Measurements from ENCODE around the gene SCN5A. TPM values are rescaled to one million over a fixed set of nuclear protein-coding genes. Genes with fewer than 3 reads are reported as not detected.

SCN5A gene
- total and polyA plus RNA-seq, 2 experiments from 2014 or later: not detected

DNA sequence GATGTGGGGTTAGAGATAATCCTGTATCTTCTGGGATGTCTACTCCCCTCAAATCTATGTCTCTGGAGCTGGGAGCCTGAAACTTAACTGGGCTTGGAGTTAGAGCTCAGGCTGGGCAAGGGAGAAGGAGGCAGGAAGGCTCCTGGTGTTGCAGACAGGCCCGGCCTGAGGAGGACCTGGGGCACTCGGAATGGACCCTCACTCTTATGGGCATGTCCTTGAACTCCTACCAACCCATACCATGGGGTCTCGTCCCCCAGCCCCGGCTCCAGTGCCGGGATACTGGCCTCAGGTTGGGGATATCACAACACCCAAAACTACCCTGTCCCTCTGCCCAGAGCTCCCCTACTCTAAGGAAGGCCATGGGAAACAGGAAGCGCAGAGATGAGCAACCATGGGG, 45.2 kb downstream of the SCN5A start:
- Histone ChIP-seq H3K9ac (no peak overlapping the region), H3K79me2 (ENCODE audit: insufficient read depth) (no peaks in the 10 kb centered on the region), H3K36me3 (ENCODE audit: low read depth) (no peaks in the 10 kb centered on the region), H3K27me3 (replicated peaks; ENCODE audit: insufficient read depth) (no peaks in the 10 kb centered on the region), H3K4me3 (no peak overlapping the region), H3K4me1 (ENCODE audit: insufficient read depth) (no peaks in the 10 kb centered on the region), H3K9me2 (ENCODE audit: insufficient read depth) (no peaks in the 10 kb centered on the region), H3K27ac (no peak overlapping the region), H2AFZ (no peak overlapping the region), H3F3A (ENCODE audit: insufficient read depth) (no peaks in the 10 kb centered on the region), H4K20me1 (ENCODE audit: insufficient read depth) (no peaks in the 10 kb centered on the region), H3K9me3 (ENCODE audit: low read depth) (no peaks in the 10 kb centered on the region), H3K4me2 (ENCODE audit: unreplicated experiment) (no peak overlapping the region)
- WGBS, 2 experiments (ENCODE audit: low coverage in 1 of 2, low lambda C conversion rate in 2 of 2, missing lambda C conversion rate in 2 of 2): 40 to 48% methylated on average over 6 of the region's 6 CpGs
- in situ Hi-C loops (cut with MboI): no loop called here
- no peak for DNase-seq
- TF ChIP-seq EZH2 (IDR thresholded peaks at IDR 0.05; ENCODE audit: insufficient read depth, poor library complexity, severe bottlenecking): no peak
- TF ChIP-seq EZH2phosphoT487 (IDR thresholded peaks at IDR 0.05; ENCODE audit: insufficient read depth, low read depth): no peak

DNA sequence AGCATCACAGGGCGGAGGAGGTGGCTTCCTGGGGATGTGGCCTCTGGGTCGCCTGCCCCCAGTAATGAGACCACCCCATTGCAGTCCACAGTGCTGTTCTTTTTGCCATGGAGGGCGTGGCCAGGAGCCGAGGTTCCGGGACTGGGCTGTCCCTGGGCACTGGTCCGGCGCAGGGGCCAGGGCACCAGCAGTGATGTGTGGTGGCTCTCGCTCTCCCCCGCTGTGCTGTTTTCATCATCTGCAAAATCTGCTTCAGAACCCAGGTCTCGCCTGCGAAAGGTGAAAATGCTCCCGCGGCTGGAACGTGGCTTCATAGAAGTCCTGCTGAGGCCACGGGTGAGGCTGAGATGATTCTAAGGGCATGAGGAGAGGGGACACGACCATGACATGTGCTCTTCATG, 45.8 kb downstream of the SCN5A start:
- TF ChIP-seq EZH2phosphoT487 (IDR thresholded peaks at IDR 0.05; ENCODE audit: insufficient read depth, low read depth) (no peak), EZH2 (IDR thresholded peaks at IDR 0.05; ENCODE audit: insufficient read depth, poor library complexity, severe bottlenecking) (no peak)
- Histone ChIP-seq H3K79me2 (ENCODE audit: insufficient read depth) (no peaks in the 10 kb centered on the region), H3F3A (ENCODE audit: insufficient read depth) (no peaks in the 10 kb centered on the region), H3K4me3 (no peak overlapping the region), H3K27me3 (replicated peaks; ENCODE audit: insufficient read depth) (no peaks in the 10 kb centered on the region), H3K36me3 (ENCODE audit: low read depth) (no peaks in the 10 kb centered on the region), H3K27ac (no peak overlapping the region), H2AFZ (no peak overlapping the region), H3K4me2 (ENCODE audit: unreplicated experiment) (no peak overlapping the region), H3K4me1 (ENCODE audit: insufficient read depth) (no peaks in the 10 kb centered on the region), H3K9me3 (ENCODE audit: low read depth) (no peaks in the 10 kb centered on the region), H4K20me1 (ENCODE audit: insufficient read depth) (no peaks in the 10 kb centered on the region), H3K9me2 (ENCODE audit: insufficient read depth) (no peaks in the 10 kb centered on the region), H3K9ac (no peak overlapping the region)
- DNase-seq: no peak
- in situ Hi-C loops (cut with MboI): no loop called here
- WGBS, 2 experiments (ENCODE audit: low coverage in 1 of 2, low lambda C conversion rate in 2 of 2, missing lambda C conversion rate in 2 of 2): 73 to 74% methylated on average over 16 of the region's 16 CpGs

DNA sequence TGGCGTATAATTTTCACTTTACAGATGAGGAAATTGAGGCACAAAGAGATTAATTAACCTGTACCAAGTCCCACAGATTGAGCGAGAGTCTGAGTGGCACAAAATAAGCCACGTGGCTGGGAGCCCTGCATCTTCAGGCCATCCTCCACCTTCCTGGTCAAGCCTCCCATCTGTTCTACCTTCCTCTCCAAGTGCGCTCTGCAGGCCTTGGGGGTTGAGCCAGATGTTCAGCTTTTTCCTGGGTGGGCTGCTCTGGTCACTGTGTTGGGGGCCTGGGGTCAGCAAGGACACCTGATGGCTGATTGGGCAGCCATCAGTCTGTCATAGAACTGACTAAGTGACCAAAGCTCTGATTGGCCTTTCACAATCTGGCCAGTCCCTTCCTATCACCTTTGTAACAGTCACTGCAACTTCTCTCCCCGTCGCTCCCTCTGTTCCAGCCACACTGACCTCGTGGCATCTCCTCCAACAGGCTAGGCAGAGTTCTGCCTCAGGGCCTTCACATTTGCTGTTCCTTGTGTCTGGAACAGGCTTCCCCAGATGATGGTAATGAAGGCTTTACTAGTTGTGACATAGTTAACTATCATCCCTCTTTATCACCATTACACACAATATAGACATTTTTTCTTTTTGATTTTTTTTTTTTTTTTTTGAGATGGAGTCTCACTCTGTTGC, 46.8 kb downstream of the SCN5A start:
- H3K27ac ChIP-seq: no peak overlapping the region
- H3K4me3 ChIP-seq: no peak overlapping the region
- TF ChIP-seq EZH2 (IDR thresholded peaks at IDR 0.05; ENCODE audit: insufficient read depth, poor library complexity, severe bottlenecking) (no peak), EZH2phosphoT487 (IDR thresholded peaks at IDR 0.05; ENCODE audit: insufficient read depth, low read depth) (no peak)
- no peaks in the 10 kb centered on the region for H3K36me3 ChIP-seq (ENCODE audit: low read depth)
- H3K27me3 ChIP-seq (replicated peaks; ENCODE audit: insufficient read depth): no peaks in the 10 kb centered on the region
- 46 to 56% methylated on average over 7 of the region's 7 CpGs for WGBS, 2 experiments (ENCODE audit: low coverage in 1 of 2, low lambda C conversion rate in 2 of 2, missing lambda C conversion rate in 2 of 2)
- H3K9ac ChIP-seq: no peak overlapping the region
- no peaks in the 10 kb centered on the region for H3K4me1 ChIP-seq (ENCODE audit: insufficient read depth)
- no peaks in the 10 kb centered on the region for H3K9me3 ChIP-seq (ENCODE audit: low read depth)
- no peak for DNase-seq
- H2AFZ ChIP-seq: no peak overlapping the region
- no peaks in the 10 kb centered on the region for H4K20me1 ChIP-seq (ENCODE audit: insufficient read depth)
- H3K4me2 ChIP-seq (ENCODE audit: unreplicated experiment): no peak overlapping the region
- no peaks in the 10 kb centered on the region for H3K79me2 ChIP-seq (ENCODE audit: insufficient read depth)
- in situ Hi-C loops (cut with MboI): no loop called here
- H3F3A ChIP-seq (ENCODE audit: insufficient read depth): no peaks in the 10 kb centered on the region
- H3K9me2 ChIP-seq (ENCODE audit: insufficient read depth): no peaks in the 10 kb centered on the region

DNA sequence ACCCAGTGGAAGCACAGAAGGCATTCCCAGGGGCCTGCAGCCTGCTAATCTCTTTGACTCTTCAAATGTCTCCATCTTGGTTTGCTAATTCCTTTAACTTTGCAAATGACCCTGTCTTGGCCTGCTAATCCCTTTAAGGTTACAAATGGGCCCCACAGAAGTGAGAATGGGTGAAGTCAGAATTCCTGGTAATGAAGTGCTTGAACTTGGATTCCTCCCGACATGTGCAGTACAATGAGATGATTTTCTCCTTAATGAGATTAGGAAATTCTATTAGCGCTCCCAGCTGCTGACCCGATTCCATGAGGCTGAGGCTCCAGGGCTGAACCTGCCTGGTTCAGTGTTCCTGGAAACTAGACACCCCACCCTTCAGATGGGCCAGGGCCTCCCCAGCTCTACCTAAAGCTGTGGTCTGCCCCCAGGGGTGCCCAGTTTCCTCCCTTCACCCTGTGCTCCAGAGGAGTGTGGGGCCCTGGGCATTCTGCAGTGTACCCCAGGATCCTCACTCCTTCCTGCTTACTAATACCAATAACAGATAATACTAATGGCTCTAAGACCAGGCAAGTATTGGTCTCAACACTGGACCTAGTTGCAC, 47.4 kb downstream of the SCN5A start:
- Histone ChIP-seq H3K27me3 (replicated peaks; ENCODE audit: insufficient read depth) (no peaks in the 10 kb centered on the region), H3K9me2 (ENCODE audit: insufficient read depth) (no peaks in the 10 kb centered on the region), H3K27ac (no peak overlapping the region), H3K9me3 (ENCODE audit: low read depth) (no peaks in the 10 kb centered on the region), H3K79me2 (ENCODE audit: insufficient read depth) (no peaks in the 10 kb centered on the region), H3K4me3 (no peak overlapping the region), H4K20me1 (ENCODE audit: insufficient read depth) (no peaks in the 10 kb centered on the region), H2AFZ (no peak overlapping the region), H3F3A (ENCODE audit: insufficient read depth) (no peaks in the 10 kb centered on the region), H3K9ac (no peak overlapping the region), H3K36me3 (ENCODE audit: low read depth) (no peaks in the 10 kb centered on the region), H3K4me1 (ENCODE audit: insufficient read depth) (no peaks in the 10 kb centered on the region), H3K4me2 (ENCODE audit: unreplicated experiment) (no peak overlapping the region)
- 56 to 70% methylated on average over 3 of the region's 3 CpGs for whole genome bisulfite sequencing, 2 experiments (ENCODE audit: low coverage in 1 of 2, low lambda C conversion rate in 2 of 2, missing lambda C conversion rate in 2 of 2)
- no peak for DNase-seq
- in situ Hi-C loops (cut with MboI): no loop called here
- TF ChIP-seq EZH2 (IDR thresholded peaks at IDR 0.05; ENCODE audit: insufficient read depth, poor library complexity, severe bottlenecking) (no peak), EZH2phosphoT487 (IDR thresholded peaks at IDR 0.05; ENCODE audit: insufficient read depth, low read depth) (no peak)

Data from GM23248 (cell line).